GM12865 (cell line): ENCODE measurements around the gene ALDH1L2.

Experiments
- DNase-seq: peaks from one replicate; pipeline ENCODE4 v3.0.0; 2010; ENCODE audit warnings: low read depth
- H3K4me3 ChIP-seq: 2 replicates; pipeline ENCODE4 v1.5.1; 2011; ENCODE audit warnings: mild to moderate bottlenecking, low read depth, low read length, control low read depth
- TF ChIP-seq, protein P1 (sequence below): IDR thresholded peaks from 2 replicates; pipeline ENCODE4 v1.5.1; 2011; ENCODE audit warnings: low read length, control low read depth, low read depth, inconsistent platforms; ENCODE audit not compliant: insufficient read depth; ENCODE audit errors: missing control alignments

Gene ALDH1L2

DNA sequence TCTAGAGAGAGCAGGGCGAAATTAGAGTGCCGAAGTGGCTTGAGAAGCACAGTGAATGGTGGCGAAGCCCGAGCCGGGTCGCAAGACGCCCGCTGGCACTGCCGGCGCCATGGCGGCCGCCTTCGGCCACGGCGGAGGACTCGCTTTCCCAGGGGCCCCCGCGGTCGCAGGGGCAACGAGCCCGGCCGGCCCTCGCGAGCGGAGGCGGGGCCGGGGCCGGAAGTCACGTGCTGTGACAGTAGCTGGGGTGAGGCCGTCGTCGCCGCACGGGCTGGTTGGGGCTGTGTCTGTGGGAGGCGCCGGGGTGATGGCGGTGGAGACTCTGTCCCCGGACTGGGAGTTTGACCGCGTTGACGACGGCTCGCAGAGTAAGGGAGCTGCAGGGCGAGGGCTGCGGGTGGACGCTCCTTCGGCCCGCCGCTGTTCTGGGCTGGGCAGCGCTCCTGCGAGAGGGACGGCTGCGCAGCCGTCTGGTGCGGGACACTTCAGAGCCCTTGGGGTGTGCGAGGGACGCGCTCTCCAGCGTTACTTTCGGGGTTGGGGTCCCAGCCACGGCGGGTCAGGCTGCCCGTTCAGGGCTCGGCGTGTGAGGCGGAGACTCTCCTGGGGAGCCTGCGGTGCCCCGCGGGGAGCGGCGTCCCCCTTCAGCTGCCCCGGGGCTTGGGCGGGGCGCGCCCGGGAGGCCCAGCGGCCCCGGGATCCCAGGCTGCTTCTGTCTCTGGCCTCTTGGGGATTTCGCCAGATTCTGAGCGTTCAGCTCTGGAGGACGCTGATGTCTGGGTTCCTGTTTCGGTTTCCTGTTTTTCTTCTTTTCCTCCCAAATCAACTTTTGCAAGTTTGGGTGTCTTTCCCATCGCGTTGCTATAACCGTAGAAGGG is 23.5 kb upstream of the ALDH1L2 start, which contains the start of gene WASHC4:
WASHC4 (plus strand) TSS at position 238 of the 878 bp plus-strand sequence; CDS start at position 308, 70 bp downstream.
- H3K4me3 ChIP-seq = peak within 1 kb of the TSS; percentile 88
- TF ChIP-seq, protein P1, sequence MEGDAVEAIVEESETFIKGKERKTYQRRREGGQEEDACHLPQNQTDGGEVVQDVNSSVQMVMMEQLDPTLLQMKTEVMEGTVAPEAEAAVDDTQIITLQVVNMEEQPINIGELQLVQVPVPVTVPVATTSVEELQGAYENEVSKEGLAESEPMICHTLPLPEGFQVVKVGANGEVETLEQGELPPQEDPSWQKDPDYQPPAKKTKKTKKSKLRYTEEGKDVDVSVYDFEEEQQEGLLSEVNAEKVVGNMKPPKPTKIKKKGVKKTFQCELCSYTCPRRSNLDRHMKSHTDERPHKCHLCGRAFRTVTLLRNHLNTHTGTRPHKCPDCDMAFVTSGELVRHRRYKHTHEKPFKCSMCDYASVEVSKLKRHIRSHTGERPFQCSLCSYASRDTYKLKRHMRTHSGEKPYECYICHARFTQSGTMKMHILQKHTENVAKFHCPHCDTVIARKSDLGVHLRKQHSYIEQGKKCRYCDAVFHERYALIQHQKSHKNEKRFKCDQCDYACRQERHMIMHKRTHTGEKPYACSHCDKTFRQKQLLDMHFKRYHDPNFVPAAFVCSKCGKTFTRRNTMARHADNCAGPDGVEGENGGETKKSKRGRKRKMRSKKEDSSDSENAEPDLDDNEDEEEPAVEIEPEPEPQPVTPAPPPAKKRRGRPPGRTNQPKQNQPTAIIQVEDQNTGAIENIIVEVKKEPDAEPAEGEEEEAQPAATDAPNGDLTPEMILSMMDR = no peak
- peak; percentile 96 for DNase-seq

DNA sequence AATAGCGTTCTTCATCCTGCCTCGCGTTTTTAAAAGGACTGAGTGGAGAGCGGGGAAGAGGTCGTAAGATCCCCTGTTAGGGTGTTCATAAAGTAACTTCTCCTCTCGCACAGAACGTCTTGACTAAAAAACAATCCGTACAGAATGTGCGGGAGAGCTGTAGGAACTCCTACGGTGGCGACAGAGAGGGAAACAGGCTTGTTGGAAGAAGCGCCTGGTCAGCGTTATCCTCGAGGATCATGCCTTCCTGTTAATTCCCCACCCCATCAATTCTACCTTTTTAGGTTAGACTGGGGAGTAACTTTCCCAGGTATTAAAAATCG is 22.9 kb upstream of the ALDH1L2 start:
- DNase-seq = no peak
- peak overlapping the region; percentile 88 for H3K4me3 ChIP-seq
- TF ChIP-seq, protein P1 = no peak

DNA sequence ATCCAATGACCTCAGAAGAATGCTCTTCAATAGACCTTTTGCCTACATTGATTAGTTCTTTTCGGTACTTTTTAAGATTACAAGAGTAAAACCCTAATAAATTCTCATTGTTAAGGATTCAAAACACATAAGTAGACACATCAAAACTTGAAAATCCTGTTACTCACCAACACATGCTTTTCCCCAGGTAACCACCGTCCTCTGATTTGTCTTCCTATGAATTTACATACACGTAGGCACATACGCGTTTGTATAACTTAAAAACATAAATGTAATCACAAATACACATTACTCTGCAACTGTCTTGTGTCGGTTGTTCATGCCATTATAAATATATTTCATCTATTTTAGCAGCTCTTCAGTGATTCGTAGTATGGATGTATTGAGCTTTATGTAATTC is 22.4 kb upstream of the ALDH1L2 start:
- no peak for DNase-seq
- TF ChIP-seq, protein P1 = no peak
- H3K4me3 ChIP-seq = peak overlapping the region; percentile 88

DNA sequence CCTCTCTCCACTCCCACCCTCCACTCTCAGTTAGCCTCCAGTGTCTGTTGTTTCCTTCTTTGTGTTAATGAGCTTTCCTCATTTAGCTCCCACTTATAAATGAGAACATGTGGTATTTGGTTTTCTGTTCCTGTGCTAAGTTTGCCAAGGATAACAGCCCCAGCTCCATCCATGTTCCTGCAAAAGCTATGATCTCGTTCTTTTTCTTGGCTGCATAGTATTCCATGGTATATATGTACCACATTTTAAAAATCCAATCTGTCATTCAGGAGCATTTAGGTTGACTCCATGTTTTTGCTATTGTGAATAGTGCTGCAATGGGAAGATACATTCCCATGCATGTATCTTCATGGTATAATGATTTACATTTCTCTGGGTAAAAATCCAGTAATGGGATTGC is 20.5 kb upstream of the ALDH1L2 start:
- DNase-seq = no peak
- H3K4me3 ChIP-seq = no peak overlapping the region
- TF ChIP-seq, protein P1 = no peak

DNA sequence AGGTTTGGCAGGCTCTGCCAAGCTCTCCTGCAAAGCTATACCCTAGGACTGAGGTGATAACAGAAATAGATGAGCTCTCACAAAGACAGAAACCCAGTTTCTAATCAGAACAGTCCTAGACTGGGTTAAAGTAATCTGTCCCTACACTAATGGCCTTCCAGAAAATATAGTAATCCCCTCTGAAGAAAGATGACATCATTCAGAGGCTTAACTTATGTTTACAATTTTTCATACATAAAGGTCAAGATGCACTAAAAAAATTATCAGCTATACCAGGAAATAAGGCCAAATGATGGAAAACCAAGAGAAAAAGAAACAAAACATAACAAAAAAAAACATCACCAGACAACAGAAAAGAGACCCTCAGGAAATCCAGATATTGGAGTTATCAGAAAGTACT is 18.4 kb upstream of the ALDH1L2 start:
- TF ChIP-seq, protein P1 = no peak
- DNase-seq = no peak
- H3K4me3 ChIP-seq = no peak overlapping the region

DNA sequence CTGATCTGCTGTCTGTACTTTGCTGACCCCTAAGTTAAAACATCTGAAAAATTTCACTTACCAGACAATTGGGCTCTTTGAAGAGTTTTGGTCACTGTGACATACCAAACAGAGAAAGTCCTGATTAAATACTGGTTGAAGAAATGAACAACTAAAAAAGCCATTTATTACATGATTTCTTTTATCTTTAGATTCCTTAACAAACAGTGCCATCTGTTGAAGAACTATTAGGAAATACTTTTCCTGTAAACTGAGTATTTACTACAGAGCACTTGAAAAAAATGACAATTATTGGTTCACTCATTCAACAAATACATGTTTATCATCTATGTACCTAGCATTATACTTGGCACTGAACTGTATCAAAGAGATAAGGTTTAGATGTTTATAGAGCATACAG is 16.7 kb upstream of the ALDH1L2 start:
- DNase-seq = no peak
- TF ChIP-seq, protein P1 = no peak

DNA sequence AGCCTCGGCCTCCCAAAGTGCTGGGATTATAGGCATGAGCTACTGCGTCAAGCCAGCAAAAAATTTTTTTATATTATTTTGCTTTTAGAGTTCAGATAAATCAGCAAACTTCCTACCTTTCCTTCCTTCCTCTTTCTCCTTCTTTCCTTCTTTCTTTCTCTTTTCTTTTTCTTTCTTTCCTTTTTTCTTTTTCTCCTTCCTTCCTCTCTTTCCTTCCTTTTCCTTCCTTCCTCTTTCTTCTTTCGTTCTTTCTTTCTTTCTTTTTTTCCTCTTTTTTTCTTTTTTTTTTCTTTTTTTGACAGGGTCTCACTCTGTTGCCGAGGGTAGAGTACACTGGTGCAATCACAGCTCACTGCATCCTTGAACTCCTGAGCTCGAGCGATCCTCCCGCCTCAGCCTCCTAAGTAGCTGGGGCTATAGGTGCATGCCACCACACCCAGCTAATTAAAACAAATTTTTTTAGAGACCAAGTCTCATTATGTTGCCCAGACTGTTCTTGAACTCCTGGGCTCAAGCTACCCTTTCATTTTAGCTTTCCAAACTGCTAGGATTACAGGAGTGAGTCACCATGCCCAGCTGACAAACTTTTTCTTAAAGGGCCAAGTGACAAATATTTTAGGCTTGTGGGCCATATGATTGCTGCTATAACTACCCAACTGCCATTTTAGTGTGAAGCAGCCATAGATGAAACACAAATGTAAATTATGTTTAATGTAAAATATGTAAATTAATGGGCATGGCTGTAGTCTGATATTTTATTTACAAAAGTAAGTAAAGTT is 16.1 kb upstream of the ALDH1L2 start:
- no peak overlapping the region for H3K4me3 ChIP-seq
- DNase-seq = no peak
- TF ChIP-seq, protein P1 = no peak

More for the DNA sequence above, 16.7 kb upstream of the ALDH1L2 start:
- no peak overlapping the region for H3K4me3 ChIP-seq
